Stimulated activated effector memory CD8-positive, alpha-beta T cell treated with anti-CD3 and anti-CD28 coated beads, Interleukin-12 subunit alpha, Interleukin-12 subunit beta, amount 100 ng/mL, for 72 hours (primary cell): Measurements from ENCODE around the gene WWP2.

ENCODE experiments used
- ATAC-seq: fragments of 150-1000 bp; cut with Tn5 transposase; 2 replicates; pipeline ENCODE4 v1.10.0; 2021
- DNase-seq, 2 donors: peaks; one replicate each; pipeline ENCODE4 v3.0.0; 2021 to 2022; ENCODE audit warnings: low spot score in 2 of 2
- H3K27ac Mint-ChIP-seq: one replicate; pipeline ENCODE4 v1.8.0; 2022; ENCODE audit warnings: mild to moderate bottlenecking, mixed read lengths
- H3K36me3 Mint-ChIP-seq: one replicate; pipeline ENCODE4 v1.8.0; 2022; ENCODE audit warnings: mild to moderate bottlenecking, mixed read lengths
- H3K4me1 Mint-ChIP-seq: one replicate; pipeline ENCODE4 v1.8.0; 2022; ENCODE audit warnings: mixed read lengths
- H3K4me3 Mint-ChIP-seq: one replicate; pipeline ENCODE4 v1.8.0; 2022; ENCODE audit warnings: mild to moderate bottlenecking, mixed read lengths
- H3K9me3 Mint-ChIP-seq: one replicate; pipeline ENCODE4 v1.8.0; 2022; ENCODE audit warnings: mixed read lengths

The WWP2 gene

DNA sequence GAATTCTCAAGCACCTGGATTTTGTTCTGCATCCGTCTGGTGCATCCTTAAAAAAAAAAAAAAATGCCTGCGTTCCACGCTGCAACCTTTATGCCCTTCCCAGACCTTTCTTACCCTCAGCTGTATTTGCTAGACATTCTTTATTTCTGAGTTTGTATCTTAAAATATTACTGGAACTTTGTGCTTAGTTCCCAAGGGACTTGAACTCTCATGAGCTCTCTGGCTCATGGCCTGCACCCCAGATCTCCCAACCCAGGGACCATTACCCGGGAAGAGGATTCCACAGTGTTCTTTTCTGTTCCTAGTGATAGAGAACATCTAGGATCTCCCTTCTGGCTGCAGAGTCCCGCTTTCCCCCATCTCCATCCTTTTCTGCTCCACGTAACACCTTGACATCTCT, 160.1 kb downstream of the WWP2 start:
- H3K27ac Mint-ChIP-seq, result no peak overlapping the region
- DNase-seq, result no peak
- H3K4me3 Mint-ChIP-seq, result no peak overlapping the region
- H3K36me3 Mint-ChIP-seq, result peaks cover 35% of the 10 kb centered on the region
- no peak for ATAC-seq
- peaks cover 4% of the 10 kb centered on the region for H3K4me1 Mint-ChIP-seq
- no peaks in the 10 kb centered on the region for H3K9me3 Mint-ChIP-seq

GRCh38 chr16:69924041-69924775, 162.1 kb downstream of the WWP2 start:
- Mint-ChIP-seq H3K4me3 (no peak overlapping the region), H3K4me1 (peaks cover 4% of the 10 kb centered on the region), H3K27ac (no peak overlapping the region), H3K36me3 (peaks cover 21% of the 10 kb centered on the region), H3K9me3 (no peaks in the 10 kb centered on the region)
- ATAC-seq (no peak), DNase-seq (no peak)

GRCh38 chr16:69924777-69925191, 162.7 kb downstream of the WWP2 start:
- no peaks in the 10 kb centered on the region for H3K9me3 Mint-ChIP-seq
- H3K4me1 Mint-ChIP-seq, result peaks cover 4% of the 10 kb centered on the region
- no peak overlapping the region for H3K4me3 Mint-ChIP-seq
- DNase-seq (no peak), ATAC-seq (no peak)
- H3K27ac Mint-ChIP-seq, result no peak overlapping the region
- peaks cover 17% of the 10 kb centered on the region for H3K36me3 Mint-ChIP-seq

DNA sequence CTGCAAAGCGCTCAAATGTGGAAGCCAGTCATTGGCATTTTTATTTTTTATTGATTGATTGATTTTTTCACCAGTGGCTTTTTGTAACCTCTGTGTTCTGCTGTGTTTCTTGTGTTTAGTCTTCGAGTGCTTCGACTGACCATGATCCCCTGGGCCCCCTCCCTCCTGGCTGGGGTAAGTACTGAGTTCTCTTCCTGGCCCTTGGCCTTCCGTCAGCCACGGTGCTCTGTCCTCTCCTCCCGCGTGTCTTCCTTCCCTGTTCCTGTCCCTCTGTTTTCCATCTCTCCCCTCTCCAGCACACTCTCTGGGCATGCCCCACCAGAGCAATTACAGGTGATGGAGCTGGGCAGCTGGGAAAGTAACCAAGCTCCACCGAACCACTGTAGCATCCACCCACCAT, 163.2 kb downstream of the WWP2 start:
- DNase-seq (no peak), ATAC-seq (no peak)
- H3K4me1 Mint-ChIP-seq, result peaks cover 4% of the 10 kb centered on the region
- H3K36me3 Mint-ChIP-seq, result peaks cover 17% of the 10 kb centered on the region
- H3K27ac Mint-ChIP-seq, result no peak overlapping the region
- H3K4me3 Mint-ChIP-seq, result no peak overlapping the region
- no peaks in the 10 kb centered on the region for H3K9me3 Mint-ChIP-seq

DNA sequence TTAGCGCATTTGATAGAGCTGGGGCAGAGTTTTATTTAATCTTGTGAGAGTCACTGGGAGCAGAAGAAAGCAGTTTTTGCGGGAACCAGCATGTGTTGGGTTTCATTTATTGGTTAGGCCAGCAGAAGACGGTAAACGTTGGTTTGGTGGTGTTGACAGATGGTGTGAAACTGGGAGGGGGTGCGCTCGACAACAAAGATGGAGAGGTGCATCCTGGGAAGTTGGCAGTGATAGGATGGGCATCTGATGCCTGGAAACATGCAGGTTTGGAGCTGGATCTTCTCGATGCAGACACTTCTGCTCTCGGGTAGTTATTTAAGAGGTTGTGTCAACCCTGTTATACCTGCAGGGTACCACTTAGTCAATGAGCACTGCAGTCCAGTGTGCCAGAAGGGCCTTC, 164.1 kb downstream of the WWP2 start:
- Mint-ChIP-seq H3K27ac (no peak overlapping the region), H3K36me3 (peaks cover 17% of the 10 kb centered on the region)

GRCh38 chr16:69927056-69927757, 165.1 kb downstream of the WWP2 start:
- Mint-ChIP-seq H3K4me3 (no peak overlapping the region), H3K4me1 (peaks cover 2% of the 10 kb centered on the region), H3K9me3 (no peaks in the 10 kb centered on the region), H3K27ac (no peak overlapping the region), H3K36me3 (peaks cover 20% of the 10 kb centered on the region)
- DNase-seq, result no peak
- ATAC-seq, result no peak

More for the DNA sequence above, 164.1 kb downstream of the WWP2 start:
- Mint-ChIP-seq H3K4me3 (no peak overlapping the region), H3K9me3 (no peaks in the 10 kb centered on the region), H3K4me1 (peaks cover 4% of the 10 kb centered on the region)
- ATAC-seq, result no peak
- DNase-seq, result no peak

- H3K4me3 Mint-ChIP-seq, result no peak overlapping the region
- H3K27ac Mint-ChIP-seq, result no peak overlapping the region
- peaks cover 28% of the 10 kb centered on the region for H3K36me3 Mint-ChIP-seq
- no peaks in the 10 kb centered on the region for H3K4me1 Mint-ChIP-seq
- ATAC-seq (no peak), DNase-seq (no peak)
- H3K9me3 Mint-ChIP-seq, result no peaks in the 10 kb centered on the region
These were observed 166.8 kb downstream of the WWP2 start for GRCh38 chr16:69928856-69929400.

GRCh38 chr16:69929480-69929879, 167.3 kb downstream of the WWP2 start:
- no peaks in the 10 kb centered on the region for H3K4me1 Mint-ChIP-seq
- H3K9me3 Mint-ChIP-seq, result no peaks in the 10 kb centered on the region
- H3K4me3 Mint-ChIP-seq, result no peak overlapping the region
- H3K36me3 Mint-ChIP-seq, result peaks cover 31% of the 10 kb centered on the region
- H3K27ac Mint-ChIP-seq, result no peak overlapping the region
- no peak for ATAC-seq
- DNase-seq, result no peak

DNA sequence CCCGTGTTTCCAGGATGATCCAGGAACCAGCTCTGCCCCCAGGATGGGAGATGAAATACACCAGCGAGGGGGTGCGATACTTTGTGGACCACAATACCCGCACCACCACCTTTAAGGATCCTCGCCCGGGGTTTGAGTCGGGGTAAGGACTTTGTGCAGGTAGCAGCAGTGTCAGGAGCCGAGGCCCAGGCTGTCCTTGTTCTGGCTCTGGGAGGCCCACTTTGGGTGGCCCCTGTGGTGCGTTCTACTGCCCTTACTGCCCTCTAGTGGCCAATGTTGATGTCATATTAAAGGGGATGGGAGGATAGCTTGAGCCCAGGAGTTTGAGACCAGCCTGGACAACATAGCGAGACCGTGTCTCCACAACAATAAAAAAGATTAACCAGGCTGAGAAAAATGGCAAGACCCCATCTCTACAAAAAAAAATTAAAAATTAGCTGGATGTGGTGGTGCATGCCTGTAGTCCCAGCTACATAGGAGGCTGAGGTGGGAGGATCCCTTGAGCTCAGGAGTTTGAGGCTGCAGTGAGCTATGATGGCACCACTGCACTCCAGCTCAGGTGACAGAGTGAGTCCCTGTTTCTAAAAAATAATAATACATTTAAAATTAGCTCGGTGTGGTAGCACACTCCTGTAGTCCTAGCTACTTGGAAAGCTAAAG, 168.1 kb downstream of the WWP2 start:
- Mint-ChIP-seq H3K4me3 (no peak overlapping the region), H3K4me1 (no peaks in the 10 kb centered on the region), H3K9me3 (no peaks in the 10 kb centered on the region), H3K36me3 (peaks cover 34% of the 10 kb centered on the region), H3K27ac (no peak overlapping the region)
- DNase-seq, result peak; percentile 36 to 72
- ATAC-seq, result peak; percentile 84

GRCh38 chr16:69931631-69932030, 169.5 kb downstream of the WWP2 start:
- H3K4me1 Mint-ChIP-seq, result no peaks in the 10 kb centered on the region
- no peak for ATAC-seq
- no peak overlapping the region for H3K27ac Mint-ChIP-seq
- peaks cover 38% of the 10 kb centered on the region for H3K36me3 Mint-ChIP-seq
- no peak for DNase-seq
- H3K4me3 Mint-ChIP-seq, result no peak overlapping the region
- no peaks in the 10 kb centered on the region for H3K9me3 Mint-ChIP-seq

DNA sequence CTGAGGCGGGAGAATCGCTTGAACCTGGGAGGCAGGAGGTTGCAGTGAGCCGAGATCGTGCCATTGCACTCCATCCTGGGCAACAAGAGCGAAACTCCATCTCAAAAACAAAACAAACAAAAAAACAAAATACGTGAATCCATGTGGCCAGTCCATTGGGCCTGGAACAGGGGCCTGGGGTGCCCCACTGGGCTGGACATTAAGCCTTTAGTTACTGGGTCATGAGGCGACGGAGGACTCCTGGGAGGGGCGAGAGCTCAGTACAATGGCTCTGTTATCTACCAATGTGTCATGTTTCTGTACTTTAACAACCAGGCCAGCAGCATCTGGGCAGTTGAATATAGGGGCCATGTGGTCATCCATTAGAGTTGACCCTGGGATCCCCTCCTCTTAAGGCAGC, 170.1 kb downstream of the WWP2 start:
- H3K36me3 Mint-ChIP-seq, result peaks cover 44% of the 10 kb centered on the region
- no peaks in the 10 kb centered on the region for H3K4me1 Mint-ChIP-seq
- no peaks in the 10 kb centered on the region for H3K9me3 Mint-ChIP-seq
- H3K4me3 Mint-ChIP-seq, result no peak overlapping the region
- no peak for ATAC-seq
- no peak for DNase-seq
- H3K27ac Mint-ChIP-seq, result no peak overlapping the region

DNA sequence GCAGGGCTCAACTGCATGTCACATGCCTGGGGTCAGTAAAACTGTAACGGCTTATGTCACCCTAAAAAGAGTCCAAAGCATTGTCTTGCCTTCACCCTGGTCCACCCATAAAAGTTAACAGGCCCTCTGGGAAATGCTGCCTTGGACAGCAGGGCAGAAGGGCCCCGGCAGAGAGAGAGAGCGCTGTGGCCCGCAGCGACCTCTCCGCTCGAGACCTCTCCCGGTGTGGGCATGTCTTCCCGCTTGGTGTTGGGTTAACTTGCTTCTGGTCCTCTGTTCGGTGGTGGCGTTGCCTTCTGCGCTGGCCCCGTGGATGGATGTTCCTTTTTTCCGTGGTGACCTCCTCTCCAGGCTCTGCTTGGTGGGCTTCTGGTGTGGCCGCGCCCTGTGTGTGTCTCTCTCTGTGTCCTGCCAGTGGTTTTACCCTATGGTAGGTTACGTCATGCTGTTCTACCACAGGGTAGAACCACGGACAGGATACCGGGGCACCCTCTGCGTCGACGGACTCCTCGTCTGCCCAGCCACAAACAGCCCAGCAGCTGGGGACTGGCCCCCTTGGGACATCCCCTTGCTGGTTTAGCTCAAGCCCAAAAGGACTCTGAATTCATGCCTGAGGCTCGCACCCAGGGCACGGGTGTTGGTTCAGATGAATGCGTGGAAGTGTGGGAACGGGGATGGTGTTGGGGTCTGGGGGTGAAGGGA, 170.7 kb downstream of the WWP2 start:
- no peak overlapping the region for H3K27ac Mint-ChIP-seq
- no peak overlapping the region for H3K4me3 Mint-ChIP-seq
- no peak for ATAC-seq
- DNase-seq, result no peak
- H3K36me3 Mint-ChIP-seq, result peaks cover 50% of the 10 kb centered on the region
- H3K4me1 Mint-ChIP-seq, result no peaks in the 10 kb centered on the region
- H3K9me3 Mint-ChIP-seq, result no peaks in the 10 kb centered on the region

DNA sequence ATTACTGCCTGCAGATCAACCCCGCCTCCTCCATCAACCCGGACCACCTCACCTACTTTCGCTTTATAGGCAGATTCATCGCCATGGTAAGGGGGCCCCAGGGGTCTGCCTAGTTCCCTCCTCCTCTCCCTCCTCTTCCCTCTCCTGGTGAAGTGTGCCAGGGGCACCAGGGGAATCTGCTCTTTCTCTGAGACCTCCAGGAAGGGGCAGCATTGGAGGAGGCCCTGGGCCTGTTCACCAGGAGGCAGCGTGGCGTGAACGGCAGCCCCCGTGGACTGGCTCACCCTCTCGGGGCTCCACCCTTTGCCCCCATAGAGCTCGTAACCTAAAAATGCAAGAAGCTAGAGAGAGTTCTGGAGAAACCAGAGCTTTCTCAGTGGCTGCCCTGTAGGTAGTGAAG, 171.9 kb downstream of the WWP2 start:
- ATAC-seq, result no peak
- Mint-ChIP-seq H3K4me3 (no peak overlapping the region), H3K36me3 (peaks cover 58% of the 10 kb centered on the region), H3K9me3 (no peaks in the 10 kb centered on the region), H3K4me1 (no peaks in the 10 kb centered on the region), H3K27ac (peak overlapping the region; percentile 51)
- no peak for DNase-seq

DNA sequence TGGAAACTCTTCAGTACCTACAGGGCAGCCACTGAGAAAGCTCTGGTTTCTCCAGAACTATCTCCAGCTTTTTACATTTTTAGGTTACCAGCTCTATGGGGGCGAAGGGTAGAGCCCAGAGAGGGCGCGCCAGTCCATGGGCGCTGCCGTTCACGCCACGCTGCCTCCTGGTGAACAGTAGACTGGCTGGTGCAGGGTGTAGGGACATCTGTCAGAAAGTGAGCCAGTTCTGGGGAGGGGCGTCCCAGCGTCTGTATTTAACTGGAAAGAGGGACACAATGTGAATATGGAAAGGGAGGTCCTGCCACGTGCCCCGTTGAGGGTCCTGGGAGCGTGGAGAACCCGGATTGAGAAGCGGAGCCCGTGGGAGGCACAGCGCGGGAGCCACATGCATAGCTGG, 172.6 kb downstream of the WWP2 start:
- no peak overlapping the region for H3K27ac Mint-ChIP-seq
- DNase-seq, result no peak
- ATAC-seq, result no peak
- no peak overlapping the region for H3K4me3 Mint-ChIP-seq
- no peaks in the 10 kb centered on the region for H3K9me3 Mint-ChIP-seq
- H3K36me3 Mint-ChIP-seq, result peaks cover 62% of the 10 kb centered on the region
- no peaks in the 10 kb centered on the region for H3K4me1 Mint-ChIP-seq

DNA sequence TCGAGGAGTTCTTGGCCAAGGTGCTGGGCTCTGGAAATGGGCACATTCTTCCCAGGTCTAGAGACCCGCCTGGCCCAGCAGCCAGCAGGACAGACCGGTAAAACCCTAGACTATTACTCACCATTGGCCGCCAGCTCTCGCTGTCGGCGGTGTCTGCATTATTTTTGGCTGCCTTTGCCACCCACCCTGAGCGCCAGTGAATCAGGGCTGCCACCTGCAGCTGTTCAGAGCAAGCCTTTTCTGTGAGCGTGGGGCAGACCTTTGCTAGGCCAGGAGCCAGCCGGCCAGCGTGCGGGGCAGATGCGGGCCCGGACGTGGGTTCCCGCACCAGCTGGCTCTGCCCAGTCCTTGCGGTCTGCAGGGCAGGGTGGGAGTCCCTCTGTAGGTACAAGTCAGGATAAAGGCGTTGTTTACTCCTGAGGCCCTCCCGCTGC, 173.2 kb downstream of the WWP2 start:
- ATAC-seq (no peak), DNase-seq (no peak)
- Mint-ChIP-seq H3K9me3 (no peaks in the 10 kb centered on the region), H3K36me3 (peaks cover 67% of the 10 kb centered on the region), H3K27ac (no peak overlapping the region), H3K4me3 (no peak overlapping the region), H3K4me1 (no peaks in the 10 kb centered on the region)
